DMS153 (cell line): ENCODE results near the gene MAEA.
"Not testable (repeated sequence)": the region's sequence is repeated elsewhere in the genome, so short reads cannot be mapped to it uniquely, and the experiment has no call there.

Source experiments
- DNase-seq: peaks from one replicate; lab custom pipeline; 2025; lab: John Stamatoyannopoulos, UW

Gene MAEA

DNA sequence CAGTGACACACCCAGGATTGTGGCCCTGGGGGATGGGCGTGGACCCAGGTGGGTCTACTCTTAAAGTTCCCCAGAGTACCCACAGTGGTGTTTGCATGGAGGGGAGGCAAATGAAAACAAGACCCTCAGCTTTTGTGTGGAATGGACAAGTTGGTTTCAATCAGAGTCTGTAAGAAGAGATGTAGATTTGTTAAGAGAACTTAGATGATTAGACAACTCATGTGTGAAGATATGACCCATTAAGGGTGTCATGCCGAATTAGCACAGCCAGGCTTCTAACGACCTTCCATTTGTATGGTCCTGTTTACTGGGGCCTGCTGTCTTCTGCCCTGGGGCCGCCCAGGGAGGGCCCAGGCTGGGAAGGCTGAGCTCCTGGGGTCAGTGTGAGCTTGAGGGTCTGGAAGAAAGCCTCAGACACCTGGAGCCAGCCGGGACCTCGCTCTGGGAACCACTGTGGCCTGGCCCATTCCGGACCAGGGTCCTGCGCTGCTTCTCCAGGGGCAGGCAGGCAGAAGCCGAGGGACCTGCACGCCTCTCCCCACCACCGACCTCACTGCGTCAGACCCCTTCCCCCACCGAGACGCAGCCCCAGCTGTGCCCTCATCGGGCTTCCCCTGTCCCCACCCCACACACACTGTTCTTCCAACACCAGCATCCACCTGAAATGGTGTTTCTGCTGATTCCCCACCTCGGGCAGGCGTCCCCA is 77.7 kb downstream of the MAEA start:
- no peak for DNase-seq

GRCh38 chr4:1367936-1368289 is 78.2 kb downstream of the MAEA start:
- DNase-seq = no peak

DNA sequence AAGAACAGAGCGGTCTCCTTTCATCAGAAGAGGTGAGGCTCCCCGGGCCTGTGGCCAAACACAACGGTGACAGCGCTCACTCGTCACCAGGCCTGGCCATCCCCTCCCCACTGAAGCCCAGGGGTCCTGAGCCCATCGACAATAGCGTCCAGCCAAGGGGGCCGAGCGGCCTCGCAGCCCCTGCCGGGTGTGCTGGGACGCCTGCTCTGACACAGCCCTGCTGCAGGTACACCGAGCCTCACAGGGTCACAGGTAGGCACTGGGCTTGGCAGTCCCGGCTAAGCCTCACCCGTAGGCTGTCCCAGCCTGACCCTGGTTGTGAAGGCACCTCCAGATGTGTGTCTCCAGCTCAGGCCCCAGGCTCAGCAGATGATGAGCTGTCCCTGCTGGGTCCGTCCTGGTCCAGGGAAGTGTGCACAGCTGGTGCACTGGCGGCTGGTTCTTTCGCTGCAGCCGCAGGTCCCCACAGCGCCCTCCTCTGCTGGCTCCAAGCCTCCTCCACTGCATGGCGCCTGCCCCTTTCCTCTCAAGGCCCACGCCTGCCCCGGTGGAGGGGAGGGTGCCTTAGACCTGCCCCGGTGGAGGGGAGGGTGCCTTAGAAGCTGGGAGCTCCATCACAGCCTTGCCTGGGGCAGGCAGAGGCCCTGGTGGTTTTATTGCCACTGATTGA is 78.9 kb downstream of the MAEA start:
- DNase-seq = no peak

- DNase-seq = no peak
Measured at GRCh38 chr4:1369091-1369450, 79.4 kb downstream of the MAEA start.

DNA sequence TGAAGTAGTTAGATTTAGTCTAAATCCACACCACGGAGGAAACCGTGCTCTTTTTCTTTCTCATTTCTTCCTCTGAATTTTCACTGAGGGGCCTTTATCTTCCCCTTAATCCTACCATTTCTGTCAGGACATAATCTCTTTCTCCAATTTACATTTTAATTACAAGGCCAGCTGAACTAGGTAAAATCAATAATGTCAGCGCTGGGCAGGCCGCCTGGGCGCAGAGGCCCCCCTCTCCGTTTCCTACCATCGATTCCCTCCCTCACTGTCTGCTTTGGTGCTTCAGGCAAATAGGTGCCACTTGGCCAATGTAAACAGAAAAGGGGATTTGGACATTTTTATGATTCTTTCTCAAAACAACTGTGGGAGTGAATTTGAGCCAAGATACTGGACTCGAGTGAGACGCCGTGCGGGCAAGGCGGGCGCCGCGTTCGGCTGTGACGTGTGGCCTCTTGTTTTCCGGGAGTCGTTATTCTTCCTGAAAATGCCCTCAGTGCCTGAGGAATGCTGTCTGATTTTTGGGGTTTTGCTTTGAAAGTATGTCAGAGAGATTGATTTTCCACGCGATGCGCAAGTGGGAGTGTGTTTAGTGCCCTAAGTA is 79.9 kb downstream of the MAEA start:
- DNase-seq = no peak

GRCh38 chr4:1370321-1371124 is 80.8 kb downstream of the MAEA start:
- no peak for DNase-seq

- DNase-seq = no peak
Measured at GRCh38 chr4:1371176-1372165, 81.8 kb downstream of the MAEA start.

DNA sequence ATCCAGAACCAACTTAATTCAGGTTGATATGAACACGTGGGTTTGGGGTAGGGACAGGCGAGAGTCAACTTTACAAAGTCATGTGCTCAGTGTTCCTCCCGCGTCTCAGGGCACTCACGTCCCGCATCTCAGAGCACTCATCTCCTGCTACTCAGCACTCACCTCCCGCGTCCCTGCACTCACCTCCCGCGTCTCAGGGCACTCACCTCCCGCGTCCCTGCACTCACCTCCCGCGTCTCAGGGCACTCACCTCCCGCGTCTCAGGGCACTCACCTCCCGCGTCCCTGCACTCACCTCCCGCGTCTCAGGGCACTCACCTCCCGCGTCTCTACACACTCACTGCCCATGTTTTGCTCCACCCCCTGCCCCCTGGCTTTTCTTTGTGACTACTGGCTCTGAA is 82.9 kb downstream of the MAEA start:
- not testable (repeated sequence) for DNase-seq

DNA sequence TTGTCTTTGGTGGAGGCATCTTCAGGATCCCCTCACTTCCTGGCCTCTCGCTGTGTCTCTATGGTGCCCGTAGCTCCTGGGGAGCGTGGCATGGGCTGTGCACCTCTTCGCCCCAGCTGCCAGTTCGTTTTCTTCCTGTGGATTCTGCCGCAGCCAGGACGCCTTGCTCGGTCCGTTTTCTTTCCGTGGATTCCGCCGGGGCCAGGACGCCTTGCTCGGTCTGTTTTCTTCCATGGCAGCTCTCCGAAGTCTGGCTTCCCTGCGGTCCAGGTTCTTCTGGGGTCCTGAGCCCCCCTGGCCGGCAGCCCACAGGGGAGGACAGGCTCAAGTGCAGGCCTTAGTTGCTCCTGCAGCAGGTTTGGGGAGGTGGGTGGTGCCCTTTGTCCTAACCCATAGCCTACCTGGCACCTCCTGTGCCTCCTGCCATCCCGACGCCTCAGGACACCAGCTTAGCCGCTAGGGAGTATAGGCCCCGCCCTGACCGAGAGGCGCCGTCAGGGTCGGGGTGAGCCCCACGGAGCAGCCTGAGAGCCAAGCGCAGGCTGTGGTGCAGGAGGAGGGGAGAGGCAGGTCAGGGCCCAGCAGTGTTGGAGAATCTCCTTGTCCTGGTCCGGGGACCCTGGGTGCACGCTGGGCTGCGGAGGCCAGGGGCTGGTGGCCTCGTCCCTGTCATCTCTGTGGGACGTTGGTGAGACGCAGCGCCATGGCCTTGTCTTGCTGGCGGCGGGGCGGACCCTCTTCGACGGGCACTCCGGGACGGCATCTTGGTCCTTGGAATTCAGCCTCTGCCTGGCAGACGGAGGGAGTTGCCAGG is 84.4 kb downstream of the MAEA start:
- no peak for DNase-seq

- no peak for DNase-seq
Measured at GRCh38 chr4:1374706-1375045, 85.0 kb downstream of the MAEA start.

DNA sequence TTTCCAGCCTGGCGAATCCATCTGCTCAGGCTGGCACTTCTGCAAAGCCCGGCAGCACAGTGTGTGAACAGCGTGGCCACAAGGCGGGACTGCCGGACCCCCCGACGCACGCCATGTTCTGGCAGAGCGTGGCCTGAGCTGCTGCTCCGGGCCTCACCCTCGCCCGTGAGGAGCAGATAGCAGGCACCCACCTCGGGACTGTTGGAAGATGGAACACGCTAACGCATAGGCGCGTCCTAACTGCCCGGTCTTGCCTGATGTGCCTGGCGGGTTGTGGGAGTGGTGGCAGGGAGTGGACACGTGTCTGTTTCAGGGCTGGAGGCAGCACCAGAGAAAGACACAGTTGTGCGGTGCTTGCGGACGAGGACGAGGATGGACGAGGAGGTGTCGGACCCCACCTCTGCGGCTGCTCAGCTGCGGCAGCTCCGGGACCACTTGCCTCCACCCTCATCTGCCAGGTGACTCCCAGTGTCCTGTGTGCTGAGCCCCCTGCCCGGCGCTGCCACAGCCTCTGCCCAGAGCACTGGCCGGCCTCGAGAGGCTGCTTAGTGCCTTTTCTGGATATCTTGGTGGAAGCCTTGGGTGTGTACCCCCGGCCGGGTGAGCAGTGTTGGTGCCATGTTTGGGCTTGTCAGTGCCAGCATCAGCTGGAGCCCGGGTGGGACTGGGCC is 85.5 kb downstream of the MAEA start:
- no peak for DNase-seq

DNA sequence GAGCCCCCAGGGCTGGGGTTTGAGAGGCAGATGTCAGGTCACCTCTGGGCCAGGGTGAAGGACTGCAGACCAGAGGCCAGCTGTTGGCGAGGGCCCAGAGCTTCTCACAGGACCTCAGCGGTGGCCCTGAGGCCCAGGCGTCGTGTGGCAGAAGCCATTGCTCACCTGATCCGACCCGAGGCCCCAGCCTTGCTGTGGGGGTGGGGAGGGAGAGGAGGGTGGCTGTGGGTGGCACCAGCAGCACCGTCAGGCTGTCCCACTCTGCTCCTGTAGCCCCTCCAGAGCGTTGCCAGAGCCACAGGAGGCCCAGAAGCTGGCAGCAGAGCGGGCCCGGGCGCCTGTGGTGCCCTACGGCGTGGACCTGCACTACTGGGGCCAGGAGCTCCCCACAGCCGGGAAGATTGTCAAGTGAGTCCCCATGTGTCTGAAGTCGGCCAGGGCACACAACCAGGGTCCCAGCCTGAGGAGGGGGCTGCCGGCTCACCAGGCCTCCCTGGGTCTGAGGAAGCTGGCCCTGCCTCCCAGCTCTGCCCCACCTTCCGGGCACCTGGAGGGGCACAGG is 86.2 kb downstream of the MAEA start:
- DNase-seq = no peak

DNA sequence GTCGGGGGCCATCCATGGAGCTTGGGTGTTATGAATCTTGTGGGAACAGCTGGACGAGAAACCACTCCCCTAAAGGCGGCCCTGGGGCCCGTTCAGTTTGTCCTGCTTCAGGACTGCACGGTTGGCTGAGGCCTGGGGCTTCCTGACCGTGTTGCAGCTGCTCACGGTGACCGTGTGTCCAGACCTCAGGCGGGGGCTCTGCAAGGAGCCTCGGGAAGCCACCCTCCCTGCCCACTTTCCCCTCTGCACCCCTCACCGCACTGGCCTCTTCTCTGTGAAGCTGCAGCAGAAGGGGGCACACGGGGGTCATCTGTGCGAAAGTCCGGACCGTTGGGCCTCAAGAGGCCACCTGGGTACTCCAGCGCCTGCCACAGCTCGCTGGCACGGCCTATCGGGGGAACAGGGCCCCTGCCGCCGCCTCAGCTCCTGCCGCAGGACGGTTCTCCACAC is 86.7 kb downstream of the MAEA start:
- no peak for DNase-seq

- no peak for DNase-seq
Measured at GRCh38 chr4:1376841-1377605, 87.3 kb downstream of the MAEA start.

DNA sequence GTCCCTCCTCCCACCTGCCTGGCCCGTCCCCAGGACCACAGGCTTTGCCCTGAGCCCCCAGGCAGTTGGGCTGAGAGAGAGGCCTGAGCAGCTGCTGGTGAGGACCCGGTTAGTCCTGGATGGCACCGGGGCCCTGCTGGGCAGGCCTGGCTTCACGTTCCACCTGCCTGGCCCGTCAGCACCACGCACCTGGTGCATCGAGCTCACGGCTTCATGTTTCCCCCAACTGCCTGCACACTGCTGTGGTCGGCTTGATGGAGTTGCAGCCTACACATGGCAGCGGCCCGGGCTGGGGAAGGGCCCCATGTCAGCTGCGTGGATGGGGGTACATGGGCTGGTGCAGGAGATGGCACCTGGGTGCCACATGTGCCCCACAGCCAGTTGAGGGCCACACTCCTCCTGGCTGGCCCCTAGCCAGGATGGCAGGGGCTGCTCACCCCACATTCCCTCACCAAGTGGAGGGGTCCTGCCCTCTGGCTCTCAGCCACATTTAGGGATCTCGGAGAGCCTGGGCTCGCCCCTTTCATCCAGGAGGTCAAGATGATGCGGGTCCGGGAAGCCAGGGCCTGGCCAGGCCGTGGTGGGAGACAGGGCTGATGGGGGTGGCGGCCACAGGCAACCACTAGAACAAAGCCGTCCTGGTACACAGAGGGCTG is 88.0 kb downstream of the MAEA start:
- DNase-seq = no peak

DNA sequence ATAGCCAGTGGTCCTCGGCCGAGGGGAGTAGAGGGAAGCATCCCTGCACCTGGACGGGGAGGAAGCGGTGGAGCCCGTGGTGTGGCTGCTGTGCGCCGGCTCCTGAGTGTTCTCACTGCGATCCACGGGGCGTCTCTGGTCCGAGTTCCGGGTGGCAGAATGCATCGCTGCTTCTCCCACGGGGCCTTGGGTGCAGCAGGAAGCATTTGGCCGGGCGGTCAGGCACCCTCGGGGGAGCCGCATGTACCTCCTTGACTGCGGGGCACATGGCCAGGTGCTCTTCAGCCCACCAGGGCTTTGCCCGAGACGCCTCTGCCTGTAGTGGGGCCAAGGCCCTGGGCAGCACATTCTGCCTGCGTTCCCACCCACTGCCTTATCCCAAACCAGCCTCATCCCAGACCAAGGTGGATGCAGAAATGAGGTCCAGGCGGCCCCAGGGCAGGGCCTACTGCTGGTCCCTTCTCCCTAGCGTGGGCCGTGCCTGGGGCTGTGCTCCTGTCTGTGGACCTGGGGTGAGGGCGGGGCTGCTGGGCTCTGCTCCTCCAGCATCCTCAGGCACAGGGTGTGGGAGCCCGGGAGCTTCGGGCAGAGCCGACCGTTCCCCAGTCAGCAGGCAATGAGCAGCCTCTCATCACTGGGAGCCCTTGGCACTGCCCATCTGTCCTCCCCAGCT is 89.0 kb downstream of the MAEA start:
- DNase-seq = no peak

DNA sequence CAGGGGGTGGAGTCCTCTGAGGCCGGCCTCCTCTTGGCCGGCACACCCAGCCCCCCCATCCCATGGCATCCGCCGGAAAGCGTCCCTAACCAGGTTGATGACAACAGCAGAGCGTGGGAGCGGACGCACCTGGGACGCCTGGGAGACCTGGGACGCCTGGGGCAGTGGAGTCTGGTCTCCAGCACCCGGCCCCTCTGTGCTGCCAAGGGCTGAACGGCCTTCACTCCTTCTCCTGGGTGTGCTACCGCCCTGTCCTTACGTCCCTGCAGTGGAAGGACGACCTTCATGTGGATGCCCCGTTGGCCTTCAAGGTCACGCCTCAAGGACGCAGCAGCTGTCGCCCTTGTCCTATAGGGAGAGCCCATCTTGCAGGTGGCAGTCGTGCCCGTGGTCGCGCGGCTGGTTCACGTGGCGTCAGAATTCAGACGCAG is 89.7 kb downstream of the MAEA start:
- no peak for DNase-seq

GRCh38 chr4:1379801-1380331 is 90.2 kb downstream of the MAEA start:
- no peak for DNase-seq
